GM12874 (cell line): ENCODE results near the gene HIPK3.

ENCODE experiments used
- TF ChIP-seq, protein P1 (sequence below): IDR thresholded peaks from 2 replicates; pipeline ENCODE4 v1.5.1; 2011; ENCODE audit warnings: low read depth, mild to moderate bottlenecking, control low read depth, low read length, moderate library complexity; ENCODE audit not compliant: insufficient read depth

The HIPK3 gene

DNA sequence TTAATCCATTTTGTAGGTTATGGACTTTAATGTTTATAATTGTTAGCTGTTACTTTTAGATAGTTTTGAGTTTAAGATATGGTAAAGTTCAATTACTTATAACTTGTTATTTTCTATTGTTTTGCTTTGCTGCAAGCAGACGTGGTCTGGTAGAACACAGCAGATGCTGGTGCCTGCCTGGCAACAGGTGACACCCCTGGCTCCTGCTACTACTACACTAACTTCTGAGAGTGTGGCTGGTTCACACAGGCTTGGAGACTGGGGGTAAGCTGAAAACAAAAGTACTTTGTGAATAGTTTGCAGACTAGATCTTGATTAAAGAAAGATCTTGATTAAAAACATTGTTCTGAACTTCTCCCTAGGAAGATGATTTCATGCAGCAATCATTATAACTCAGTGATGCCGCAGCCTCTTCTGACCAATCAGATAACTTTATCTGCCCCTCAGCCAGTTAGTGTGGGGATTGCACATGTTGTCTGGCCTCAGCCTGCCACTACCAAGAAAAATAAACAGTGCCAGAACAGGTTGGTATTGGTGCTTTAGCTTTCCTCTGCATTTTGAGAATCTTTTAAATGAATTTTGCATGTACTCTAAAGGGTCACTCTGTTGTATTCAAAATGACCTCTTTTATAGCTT is 90.4 kb downstream of the HIPK3 start:
- TF ChIP-seq, protein P1, sequence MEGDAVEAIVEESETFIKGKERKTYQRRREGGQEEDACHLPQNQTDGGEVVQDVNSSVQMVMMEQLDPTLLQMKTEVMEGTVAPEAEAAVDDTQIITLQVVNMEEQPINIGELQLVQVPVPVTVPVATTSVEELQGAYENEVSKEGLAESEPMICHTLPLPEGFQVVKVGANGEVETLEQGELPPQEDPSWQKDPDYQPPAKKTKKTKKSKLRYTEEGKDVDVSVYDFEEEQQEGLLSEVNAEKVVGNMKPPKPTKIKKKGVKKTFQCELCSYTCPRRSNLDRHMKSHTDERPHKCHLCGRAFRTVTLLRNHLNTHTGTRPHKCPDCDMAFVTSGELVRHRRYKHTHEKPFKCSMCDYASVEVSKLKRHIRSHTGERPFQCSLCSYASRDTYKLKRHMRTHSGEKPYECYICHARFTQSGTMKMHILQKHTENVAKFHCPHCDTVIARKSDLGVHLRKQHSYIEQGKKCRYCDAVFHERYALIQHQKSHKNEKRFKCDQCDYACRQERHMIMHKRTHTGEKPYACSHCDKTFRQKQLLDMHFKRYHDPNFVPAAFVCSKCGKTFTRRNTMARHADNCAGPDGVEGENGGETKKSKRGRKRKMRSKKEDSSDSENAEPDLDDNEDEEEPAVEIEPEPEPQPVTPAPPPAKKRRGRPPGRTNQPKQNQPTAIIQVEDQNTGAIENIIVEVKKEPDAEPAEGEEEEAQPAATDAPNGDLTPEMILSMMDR: no peak

DNA sequence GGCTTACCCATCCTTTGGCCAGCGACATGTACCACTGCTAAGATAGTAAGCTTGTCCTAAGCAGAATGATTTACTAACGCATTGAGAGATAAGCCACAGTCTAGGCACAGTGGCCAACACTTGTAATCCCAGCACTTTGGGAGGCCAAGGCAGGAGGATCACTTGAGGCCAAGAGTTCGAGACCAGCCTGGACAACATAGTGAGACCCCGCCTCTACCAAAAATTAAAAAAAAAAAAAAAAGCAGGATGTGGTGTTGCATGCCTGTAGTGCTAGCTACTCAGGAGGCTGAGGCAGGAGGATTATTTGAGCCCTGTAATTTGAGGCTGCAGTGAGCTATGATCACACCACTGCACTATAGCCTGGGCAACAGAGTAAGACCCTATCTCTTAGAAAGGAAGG is 93.1 kb downstream of the HIPK3 start:
- TF ChIP-seq, protein P1: no peak

DNA sequence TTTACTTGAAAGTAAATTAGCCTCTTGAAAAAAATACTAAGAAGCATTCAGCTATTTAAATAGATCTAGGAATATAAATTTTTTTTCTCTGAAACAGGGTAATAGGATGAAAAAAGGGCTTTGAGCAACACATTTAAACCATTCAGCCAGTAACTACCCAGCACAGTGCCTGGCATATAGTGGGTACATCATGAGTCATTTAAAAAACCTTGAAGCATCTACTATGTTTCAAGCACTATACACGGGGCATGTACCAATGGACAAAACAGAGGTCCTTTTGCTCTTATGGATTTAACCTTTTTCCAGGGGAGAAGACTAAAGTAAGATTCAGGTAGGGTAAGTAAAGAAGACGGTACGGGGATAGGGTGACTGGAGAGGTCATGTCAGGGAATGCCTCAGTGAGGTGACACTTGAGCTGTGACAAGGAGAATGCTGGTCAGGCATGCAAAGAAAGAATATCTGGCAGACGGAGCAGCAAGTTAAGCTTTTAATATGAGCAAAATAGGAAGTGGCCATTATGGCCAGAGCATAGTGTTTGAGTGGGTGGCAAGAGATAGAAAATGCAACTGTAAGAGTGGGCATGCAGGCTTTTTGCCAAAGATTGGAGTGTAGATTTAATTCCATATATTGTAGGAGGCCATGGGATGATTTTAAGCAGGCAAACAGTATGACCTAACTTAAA is 101.1 kb downstream of the HIPK3 start:
- TF ChIP-seq, protein P1: no peak

DNA sequence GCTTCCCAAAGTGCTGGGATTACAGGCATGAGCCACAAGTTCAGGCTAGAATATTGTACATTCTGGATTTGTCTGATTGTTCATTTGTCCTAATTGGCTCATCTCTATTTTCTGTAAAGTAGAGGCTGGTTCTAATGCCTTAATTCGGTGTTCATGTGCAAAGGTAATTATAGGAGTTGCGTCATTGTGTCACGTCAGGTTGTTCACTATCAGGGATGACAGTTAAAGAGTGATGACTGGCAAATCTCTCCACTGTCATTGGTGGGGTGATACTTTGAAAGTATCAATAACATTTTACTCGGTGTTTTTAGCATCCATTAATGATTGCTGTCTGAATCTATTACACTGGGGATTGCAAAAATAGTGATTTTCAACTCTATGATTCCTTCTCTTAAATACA is 103.5 kb downstream of the HIPK3 start:
- TF ChIP-seq, protein P1: no peak

DNA sequence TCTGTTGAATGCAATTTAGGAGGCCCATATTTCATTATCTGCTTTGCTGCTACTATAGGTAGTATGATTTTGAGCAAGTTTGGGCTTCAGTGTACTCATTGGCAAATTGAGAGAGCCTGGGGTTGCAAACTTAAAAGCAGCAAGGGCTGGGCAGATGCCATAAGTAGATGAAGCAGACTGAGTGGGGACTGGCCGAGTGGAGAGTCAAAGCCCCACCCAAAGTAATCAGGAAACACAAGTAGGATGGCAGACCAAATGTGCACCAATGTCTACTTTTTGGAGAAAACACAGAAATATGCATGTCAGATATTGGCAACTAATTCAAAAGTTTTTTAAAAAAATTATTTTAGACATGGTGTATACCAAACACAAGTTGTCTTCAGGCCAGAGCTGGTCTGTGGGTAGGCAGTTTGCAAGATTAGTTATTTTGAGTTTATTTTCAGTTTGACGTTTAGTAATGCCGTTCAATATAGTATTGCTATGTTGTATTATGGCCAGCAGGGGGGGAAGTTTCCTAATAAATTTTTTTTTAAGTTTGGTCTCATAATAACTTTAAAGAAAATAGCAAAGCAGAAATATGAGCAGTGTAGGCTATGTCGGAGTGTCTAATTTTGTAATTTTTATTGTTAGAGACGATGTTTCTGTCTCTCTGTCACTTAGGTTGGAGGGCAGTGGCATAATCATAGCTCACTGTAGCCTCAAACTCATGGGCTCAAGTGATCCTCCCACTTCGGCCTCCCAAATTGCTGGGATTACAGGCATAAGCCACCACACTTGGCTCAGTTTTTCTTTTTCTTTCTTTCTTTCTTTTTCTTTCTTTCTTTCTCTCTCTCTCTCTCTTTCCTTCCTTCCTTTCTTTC is 105.1 kb downstream of the HIPK3 start:
- TF ChIP-seq, protein P1: no peak; the same call in 1 of the 2 replicates

DNA sequence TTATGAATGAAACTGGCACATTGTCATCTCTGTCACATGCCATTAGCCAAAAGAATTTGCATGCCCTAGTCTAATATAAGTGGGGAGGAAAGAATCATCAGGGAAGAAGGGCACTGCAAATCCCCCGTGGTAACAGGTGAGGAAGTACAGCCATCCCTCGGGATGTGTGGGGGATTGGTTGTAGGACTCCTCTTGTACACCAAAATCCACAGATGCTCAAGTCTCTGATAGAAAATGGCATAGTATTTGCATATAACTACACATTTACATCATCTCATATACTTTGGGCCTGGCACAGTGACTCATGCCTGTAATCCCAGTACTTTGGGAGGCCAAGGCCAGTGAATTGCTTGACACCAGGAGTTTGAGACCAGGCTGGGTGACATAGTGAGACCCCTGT is 109.7 kb downstream of the HIPK3 start:
- TF ChIP-seq, protein P1: no peak

DNA sequence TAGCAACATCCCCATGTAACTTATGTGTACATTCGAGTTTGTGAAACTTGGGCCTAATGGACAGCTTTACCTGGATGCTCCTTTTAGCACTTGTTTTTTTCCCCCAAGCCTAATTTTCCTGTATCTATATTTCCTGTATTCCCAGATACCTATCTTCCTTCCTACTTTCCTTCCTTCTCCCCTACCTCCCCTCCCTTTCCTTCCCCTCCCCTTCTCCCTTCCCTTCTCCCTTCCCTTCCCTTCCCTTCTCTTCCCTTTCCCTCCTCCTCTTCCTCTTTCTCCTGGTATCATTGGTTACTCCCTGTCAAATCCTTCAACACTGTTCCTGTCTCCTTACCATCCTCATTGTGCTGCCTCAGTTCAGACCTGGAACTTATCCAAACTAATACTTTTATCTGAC is 111.8 kb downstream of the HIPK3 start:
- TF ChIP-seq, protein P1: no peak
